ENCODE measurements around the gene SPTSSA.
"Not testable (repeated sequence)": the region's sequence is repeated elsewhere in the genome, so short reads cannot be mapped to it uniquely, and the experiment has no call there.

Gene SPTSSA

DNA sequence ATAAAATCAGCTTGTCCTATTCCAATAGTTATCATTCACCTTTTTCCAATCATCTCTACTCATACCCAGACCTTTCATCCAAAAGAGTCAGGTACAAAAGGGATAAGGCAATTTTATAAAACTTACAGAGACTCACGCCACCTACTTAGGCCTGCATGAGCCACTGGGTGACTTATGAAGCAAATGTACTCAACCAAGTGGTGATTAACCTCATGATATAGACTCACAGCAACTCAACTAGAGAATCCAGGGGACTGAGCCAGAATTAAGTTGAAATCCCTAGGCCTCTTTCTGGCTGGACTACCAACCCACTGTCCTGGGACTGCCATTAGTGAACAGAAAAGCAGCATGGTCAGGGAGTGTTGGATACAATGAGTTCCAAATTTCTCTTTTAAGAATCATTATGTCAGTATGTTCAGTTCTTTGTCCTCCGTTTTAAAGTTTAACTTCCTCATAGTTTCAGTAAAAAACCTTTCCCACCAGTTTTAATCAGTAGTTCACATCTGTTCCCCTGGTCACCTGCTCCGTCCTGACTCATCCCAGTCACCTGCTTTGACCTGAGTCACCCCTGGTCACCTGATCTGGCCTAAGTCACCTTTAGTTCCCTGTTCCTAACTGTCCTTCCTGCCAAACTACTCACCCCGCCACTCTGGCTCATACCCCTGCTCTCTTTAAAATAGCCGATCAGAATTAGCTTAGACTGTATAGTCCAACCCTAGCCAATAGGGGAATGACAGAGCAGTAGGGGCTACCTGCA is 36.8 kb downstream of the SPTSSA start:
- no peak for DNase-seq

GRCh38 chr14:34424488-34424887 is 37.6 kb downstream of the SPTSSA start:
- no peak for DNase-seq

- DNase-seq = no peak
Measured at GRCh38 chr14:34423445-34423844, 38.6 kb downstream of the SPTSSA start.

DNA sequence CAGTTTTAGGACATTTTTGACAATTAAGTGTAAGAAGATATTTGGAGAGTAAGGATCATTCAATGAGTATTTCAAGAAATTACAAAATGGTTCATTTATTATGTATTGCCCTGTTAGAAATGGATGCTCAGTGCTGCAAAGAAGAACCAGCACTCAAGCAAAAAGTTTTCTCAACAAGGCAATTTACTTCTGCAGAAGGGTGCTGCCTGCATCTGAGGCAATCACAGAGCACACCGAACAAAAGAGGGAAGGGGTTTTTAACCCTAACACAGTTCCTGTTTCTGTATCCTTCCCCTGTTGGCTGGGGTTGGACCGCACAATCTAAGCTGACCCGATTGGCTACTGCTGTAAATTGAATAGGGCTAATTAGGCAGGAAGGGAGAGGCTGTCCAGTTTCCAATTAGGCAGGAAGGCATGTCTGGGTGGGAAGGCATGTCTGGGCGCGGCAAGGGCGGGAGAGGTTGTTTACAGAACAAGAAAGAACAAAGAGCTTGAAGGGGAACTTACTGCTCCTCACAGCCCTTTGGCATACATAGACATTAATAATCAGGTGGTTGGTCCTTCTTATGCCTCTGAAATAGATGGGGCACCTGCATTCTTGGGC is 41.4 kb downstream of the SPTSSA start:
- DNase-seq = no peak

DNA sequence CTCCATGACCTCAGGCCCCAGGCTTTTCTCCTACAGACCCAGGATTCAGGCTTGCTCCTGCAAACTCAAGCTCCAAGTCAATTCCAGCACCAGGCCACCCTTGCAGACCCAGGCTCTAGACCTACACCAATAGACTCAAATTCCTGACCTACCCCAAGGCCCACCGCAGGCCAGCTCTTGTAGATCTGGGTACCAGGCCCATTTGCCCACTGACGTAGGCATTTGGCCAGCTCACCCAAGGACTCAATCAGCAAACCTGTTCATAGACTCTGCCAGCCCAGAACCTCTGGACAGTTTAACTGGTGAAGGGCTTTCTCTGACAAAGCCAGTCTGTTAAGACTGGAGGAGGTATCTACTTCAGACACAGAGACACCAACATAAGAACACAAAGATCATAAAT is 52.3 kb downstream of the SPTSSA start:
- no peak for DNase-seq

- DNase-seq = no peak
Measured at GRCh38 chr14:34407951-34408350, 54.1 kb downstream of the SPTSSA start.

DNA sequence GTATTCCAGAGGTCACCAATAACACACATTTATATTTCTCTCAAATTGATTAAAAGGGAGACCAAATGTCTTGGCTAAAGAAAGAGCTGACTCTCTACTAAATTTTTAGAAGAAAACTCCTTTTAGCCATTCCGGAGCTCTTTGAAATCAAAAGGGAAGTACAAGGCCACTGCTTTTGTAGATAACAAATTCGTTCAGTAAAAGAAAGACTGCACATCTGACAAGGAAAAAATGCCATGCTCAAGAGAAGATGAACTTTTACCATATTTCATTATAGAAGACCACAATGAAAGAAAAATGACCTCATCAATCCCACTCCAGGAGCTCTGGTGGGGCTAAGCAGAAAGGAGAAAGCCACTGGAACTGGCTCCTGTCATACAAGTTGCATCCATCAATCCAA is 57.6 kb downstream of the SPTSSA start:
- DNase-seq = no peak

DNA sequence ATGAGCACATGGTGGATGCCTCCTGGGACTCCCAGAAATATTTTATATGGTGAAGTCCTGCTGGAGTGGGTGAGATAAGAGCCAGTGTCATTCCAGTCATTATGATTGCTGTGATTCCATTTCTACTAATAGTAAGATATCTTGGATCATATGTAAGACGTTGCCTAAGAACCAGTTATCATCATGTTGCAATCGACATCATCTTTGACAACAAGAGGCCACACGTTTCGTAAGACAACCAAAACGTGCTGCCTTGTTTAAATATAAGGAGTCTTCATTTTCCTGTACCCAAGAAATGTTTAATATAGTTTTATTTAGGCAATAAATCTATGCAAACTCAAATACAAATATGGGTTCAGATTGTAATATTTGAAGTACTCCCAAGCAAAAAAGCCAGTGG is 58.4 kb downstream of the SPTSSA start:
- DNase-seq = no peak

DNA sequence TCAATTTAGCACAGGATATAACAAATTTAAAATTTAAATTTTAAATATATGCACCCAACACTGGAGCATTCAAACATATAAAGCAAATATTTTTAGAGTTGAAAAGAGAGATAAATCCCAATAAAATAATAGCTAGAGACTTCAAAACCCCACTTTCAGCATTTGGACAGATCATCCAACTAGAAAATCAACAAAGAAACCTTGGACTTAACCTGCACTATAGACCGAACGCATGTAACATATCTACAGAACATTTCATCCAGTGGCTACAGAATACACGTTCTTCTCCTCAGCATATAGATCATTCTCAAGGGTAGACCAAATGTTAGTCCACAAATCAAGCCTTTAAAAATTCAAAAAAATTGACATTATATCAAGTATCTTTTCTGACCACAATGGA is 64.0 kb downstream of the SPTSSA start:
- no peak for DNase-seq

DNA sequence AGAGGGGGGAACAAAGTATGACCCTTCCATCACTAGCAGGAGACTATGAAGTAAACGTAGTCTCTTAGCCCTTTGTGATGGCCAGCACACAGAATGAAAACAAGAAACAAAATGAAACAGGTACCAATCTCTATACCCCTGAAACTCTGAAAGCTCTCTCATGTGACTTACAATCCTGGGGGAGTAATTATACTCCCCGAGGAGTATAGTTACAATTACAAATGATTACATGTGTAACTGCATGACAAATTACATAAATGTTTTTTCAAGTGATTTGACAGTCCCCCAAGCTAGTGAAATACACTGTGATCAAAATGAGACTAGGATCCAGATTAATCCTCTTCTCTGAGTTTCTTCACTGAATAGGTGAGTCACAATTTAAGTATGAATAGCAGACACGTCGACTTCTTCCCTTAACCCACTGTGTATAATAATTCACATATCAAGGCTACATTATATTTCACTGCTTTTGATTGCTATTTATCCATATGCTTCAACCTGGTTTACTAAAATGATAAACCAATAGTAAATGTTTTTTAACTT is 74.0 kb downstream of the SPTSSA start:
- DNase-seq = no peak

GRCh38 chr14:34386865-34387485 is 75.1 kb downstream of the SPTSSA start:
- no peak for DNase-seq

- not testable (repeated sequence) for DNase-seq
Measured at GRCh38 chr14:34385881-34386280, 76.2 kb downstream of the SPTSSA start.

DNA sequence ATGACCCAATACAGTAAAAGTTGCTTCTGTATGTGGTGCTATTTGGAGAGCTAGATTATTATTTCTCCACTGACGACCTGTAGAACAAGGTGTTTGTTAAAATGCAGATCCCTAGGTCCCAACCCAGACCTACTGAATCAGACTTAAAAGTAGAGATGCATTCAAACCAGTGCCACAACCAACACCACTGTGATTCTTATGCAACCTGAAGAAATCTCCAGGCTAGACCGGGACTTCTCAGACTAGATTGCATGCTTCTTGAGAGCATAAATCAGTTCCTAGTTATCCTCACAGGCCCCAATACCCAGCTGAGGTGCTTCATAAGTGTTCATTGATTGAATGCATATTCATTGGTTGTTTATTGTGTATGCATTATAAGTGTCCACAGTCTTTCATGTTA is 78.2 kb downstream of the SPTSSA start:
- DNase-seq = no peak

Data from DMS153 (cell line).